Prostate gland (tissue), 2 donors: ENCODE data around the gene LMAN2.

Experiments
- CTCF ChIP-seq, 4 experiments: fragments of 200-600 bp in 2 of 4; fragments of 450-650 bp in 2 of 4; sonication (generic) in 2 of 4; IDR thresholded peaks; 1 replicate in 3 of 4; 2 replicates in 1 of 4; pipeline ENCODE4 v1.5.1; 2016 to 2019; ENCODE audit warnings: antibody characterized with exemption in 4 of 4, mild to moderate bottlenecking in 2 of 4, moderate library complexity in 2 of 4
- POLR2A ChIP-seq: fragments of 450-650 bp; IDR thresholded peaks from one replicate; pipeline ENCODE4 v1.6.1; 2016; ENCODE audit warnings: antibody characterized with exemption, mild to moderate bottlenecking
- POLR2AphosphoS5 ChIP-seq: sonication (generic); formaldehyde crosslinking; IDR thresholded peaks from one replicate; pipeline ENCODE4 v1.6.1; 2017; ENCODE audit warnings: antibody characterized with exemption

GRCh38 chr5:177388521-177389052, 37.1 kb upstream of the LMAN2 start:
- no peak for TF ChIP-seq CTCF (IDR thresholded peaks at IDR 0.05)
- TF ChIP-seq POLR2AphosphoS5, result no peak
- TF ChIP-seq POLR2A, result no peak
